Measurements from ENCODE around the gene TTLL11.

TTLL11 gene

GRCh38 chr9:122106576-122106975, 13.5 kb upstream of the TTLL11 start:
- no peak for DNase-seq

- DNase-seq = no peak
Observed at GRCh38 chr9:122103985-122104384, 10.9 kb upstream of the TTLL11 start.

- no peak for DNase-seq
Observed at GRCh38 chr9:122102156-122102555, 9.0 kb upstream of the TTLL11 start.

- no peak for DNase-seq
Observed at GRCh38 chr9:122100756-122101155, 7.6 kb upstream of the TTLL11 start.

- DNase-seq = peak; percentile 49
Observed at GRCh38 chr9:122099271-122099869, 6.3 kb upstream of the TTLL11 start.

GRCh38 chr9:122097679-122098315, 4.7 kb upstream of the TTLL11 start:
- DNase-seq = no peak

GRCh38 chr9:122096620-122097415, 3.7 kb upstream of the TTLL11 start:
- no peak for DNase-seq

GRCh38 chr9:122095010-122095767, 2.1 kb upstream of the TTLL11 start:
- DNase-seq = peak; percentile 12

GRCh38 chr9:122091682-122092592, 1.2 kb downstream of the TTLL11 start:
- no peak for DNase-seq

- DNase-seq = no peak
Observed at GRCh38 chr9:122090981-122091380, 2.1 kb downstream of the TTLL11 start.

GRCh38 chr9:122090287-122090883, 2.7 kb downstream of the TTLL11 start:
- no peak for DNase-seq

GRCh38 chr9:122088880-122089706, 4.0 kb downstream of the TTLL11 start:
- DNase-seq = no peak

GRCh38 chr9:122087406-122088200, 5.5 kb downstream of the TTLL11 start:
- peak; percentile 11 for DNase-seq

- no peak for DNase-seq
Observed at GRCh38 chr9:122086873-122087272, 6.2 kb downstream of the TTLL11 start.

GRCh38 chr9:122085260-122085659, 7.8 kb downstream of the TTLL11 start:
- no peak for DNase-seq

GRCh38 chr9:122084026-122084675, 9.0 kb downstream of the TTLL11 start:
- DNase-seq = no peak

- DNase-seq = no peak
Observed at GRCh38 chr9:122080986-122081385, 12.1 kb downstream of the TTLL11 start.

GRCh38 chr9:122078557-122078956, 14.6 kb downstream of the TTLL11 start:
- DNase-seq = no peak

GRCh38 chr9:122076773-122077172, 16.3 kb downstream of the TTLL11 start:
- no peak for DNase-seq

All from amniotic stem cell (primary cell).